ENCODE results near the gene AMBRA1.
"Not testable (repeated sequence)": the region's sequence is repeated elsewhere in the genome, so short reads cannot be mapped to it uniquely, and the experiment has no call there.

The AMBRA1 gene

GRCh38 chr11:46533396-46534100, 60.3 kb downstream of the AMBRA1 start:
- DNase-seq (ENCODE audit: low spot score): no peak

- DNase-seq (ENCODE audit: low spot score): no peak
Observed at GRCh38 chr11:46529928-46530574, 63.8 kb downstream of the AMBRA1 start.

- DNase-seq (ENCODE audit: low spot score): peak; percentile 80
Observed at GRCh38 chr11:46529095-46529905, 64.5 kb downstream of the AMBRA1 start.

DNA sequence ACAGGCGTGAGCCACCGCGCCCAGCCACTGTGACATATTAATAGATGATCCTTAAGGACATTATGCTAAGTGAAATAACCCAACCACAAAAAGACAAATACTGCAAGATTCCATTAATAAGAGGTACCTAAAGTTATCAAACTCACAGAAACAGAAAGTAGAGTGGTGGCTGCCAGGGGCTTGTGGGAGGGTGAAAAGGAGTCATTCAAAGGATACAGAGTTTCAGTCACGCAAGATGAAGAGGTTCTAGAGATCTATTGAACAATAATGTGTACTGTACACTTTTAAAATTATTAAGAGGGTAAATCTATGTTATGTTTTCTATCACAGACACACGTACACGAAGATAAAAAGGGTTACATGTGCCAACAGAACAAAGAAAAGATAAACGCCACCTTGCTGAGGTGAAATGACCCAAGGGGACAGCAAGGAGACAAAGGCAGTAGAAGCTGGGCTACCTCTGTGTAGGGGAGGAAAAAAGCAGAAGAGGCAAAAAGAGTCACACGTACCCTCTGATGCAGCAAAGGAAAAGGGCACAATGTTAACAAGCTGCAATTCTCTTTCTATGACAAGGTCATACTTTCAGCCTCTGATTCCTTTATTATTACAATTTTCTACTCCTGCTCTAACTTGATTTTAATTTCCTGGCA, 65.3 kb downstream of the AMBRA1 start:
- DNase-seq (ENCODE audit: low spot score): no peak

DNA sequence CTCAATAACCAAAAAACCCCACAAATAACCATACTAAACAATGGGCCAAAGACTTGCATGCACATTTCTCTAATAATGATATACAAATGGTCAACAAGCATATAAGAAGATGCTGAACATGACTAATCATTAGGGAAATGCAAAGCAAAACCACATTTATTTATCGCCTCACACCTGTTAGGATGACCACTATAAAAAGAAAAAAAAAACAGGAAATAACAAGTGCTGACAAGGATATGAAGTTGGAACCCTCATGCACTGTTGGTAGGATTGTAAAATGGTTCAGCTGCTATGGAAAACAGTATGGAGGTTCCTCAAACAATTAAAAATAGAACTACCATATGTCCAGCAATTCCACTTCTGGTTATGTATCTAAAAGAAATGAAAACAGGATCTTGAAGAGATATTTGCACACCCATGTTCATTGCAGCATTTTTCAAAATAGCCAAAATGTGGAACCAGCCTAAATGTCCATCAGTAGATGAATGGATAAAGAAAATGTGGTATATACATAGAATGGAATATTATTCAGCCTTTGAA, 66.2 kb downstream of the AMBRA1 start:
- DNase-seq (ENCODE audit: low spot score): no peak

DNA sequence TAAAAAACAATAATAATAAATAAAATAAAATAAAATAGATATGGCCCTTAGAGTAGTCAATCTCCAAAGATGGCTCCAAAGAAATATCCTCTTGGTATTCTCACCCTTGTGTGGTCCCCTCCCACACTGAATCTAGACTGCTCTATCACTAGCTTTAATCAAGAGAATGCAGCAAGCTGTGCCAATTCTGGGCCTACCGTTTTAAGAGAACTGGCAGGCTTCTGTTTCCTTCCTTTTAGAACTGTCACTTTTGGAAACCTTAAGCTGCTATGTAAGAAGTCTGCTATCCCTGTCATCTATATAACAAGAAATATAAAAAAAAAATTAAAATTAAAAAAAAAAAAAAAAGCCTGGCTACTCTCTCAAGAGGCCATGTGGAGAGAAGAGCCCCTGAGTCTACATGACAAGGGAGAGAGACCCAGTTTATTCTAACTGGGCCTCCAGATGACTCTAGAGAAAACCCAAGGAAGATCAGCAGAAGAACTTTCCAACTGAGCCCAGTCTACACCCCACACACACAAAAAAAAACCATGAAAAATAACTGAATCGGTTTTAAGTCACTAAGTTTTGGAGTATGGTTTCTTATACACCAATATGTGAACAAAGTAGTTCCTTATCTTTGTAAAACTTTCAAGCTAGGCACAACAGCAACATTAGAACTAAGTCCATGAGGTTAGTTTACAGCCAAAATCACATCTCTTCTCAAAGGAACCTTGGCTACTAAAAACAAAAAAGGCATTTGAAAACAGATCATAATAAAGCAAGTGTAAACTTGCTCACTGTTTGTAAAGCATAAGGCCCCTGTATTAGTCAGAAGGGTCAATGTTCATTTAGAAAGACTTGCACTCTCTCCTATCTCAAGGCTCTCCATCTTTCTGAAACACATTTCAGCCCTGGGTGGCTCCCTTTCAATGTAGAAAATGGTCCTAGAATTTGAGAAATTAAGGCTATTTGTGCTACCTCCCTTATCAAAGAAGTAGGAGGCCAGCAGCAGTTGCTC, 67.3 kb downstream of the AMBRA1 start:
- DNase-seq (ENCODE audit: low spot score): no peak

DNA sequence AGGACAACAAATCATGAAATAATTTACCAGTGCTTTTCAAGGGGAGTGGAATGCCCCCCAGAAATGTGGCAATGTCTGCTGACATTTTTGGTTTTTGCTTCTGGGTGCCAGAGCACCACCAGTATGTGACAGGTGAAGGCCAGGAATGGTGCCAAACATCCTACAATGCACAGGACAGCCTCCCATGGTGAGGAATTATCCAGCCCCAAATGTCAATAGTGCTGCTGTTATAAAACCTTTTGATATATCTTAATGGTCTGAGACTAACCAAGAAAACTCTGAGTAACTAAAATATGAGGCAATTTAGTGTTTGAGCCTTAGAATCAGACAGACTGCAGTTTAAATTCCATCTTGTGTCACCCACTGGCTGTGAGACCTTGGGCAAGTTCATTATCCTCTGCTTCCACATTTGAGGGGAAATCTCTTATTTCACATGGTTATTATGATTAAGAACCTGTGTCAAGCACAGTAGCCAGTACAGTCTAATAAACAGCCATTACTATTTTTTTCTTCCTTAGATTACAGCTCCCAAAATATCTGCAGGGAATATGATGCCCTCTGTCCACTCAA, 69.5 kb downstream of the AMBRA1 start:
- DNase-seq (ENCODE audit: low spot score): no peak

DNA sequence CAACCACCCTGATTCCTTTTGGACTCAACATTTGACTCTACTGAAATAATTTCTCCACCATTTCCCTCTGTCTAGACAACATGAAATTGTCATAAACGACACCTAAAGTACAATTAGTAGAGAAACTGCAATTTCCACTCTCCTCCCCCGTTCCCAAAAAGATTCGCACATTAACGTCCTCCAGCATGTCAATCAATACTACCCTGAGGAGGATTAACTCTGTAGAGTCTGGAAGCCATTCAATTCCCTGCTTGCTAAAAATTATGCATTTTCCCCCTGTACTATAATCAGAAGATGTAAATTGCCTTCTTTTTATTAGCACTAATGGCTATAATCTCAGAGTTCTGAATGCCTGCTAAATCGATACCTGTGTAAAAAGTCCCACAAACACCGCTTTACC, 70.5 kb downstream of the AMBRA1 start:
- no peak for DNase-seq (ENCODE audit: low spot score)

GRCh38 chr11:46522682-46523281, 71.0 kb downstream of the AMBRA1 start:
- no peak for DNase-seq (ENCODE audit: low spot score)

GRCh38 chr11:46521961-46522681, 71.7 kb downstream of the AMBRA1 start:
- no peak for DNase-seq (ENCODE audit: low spot score)

DNA sequence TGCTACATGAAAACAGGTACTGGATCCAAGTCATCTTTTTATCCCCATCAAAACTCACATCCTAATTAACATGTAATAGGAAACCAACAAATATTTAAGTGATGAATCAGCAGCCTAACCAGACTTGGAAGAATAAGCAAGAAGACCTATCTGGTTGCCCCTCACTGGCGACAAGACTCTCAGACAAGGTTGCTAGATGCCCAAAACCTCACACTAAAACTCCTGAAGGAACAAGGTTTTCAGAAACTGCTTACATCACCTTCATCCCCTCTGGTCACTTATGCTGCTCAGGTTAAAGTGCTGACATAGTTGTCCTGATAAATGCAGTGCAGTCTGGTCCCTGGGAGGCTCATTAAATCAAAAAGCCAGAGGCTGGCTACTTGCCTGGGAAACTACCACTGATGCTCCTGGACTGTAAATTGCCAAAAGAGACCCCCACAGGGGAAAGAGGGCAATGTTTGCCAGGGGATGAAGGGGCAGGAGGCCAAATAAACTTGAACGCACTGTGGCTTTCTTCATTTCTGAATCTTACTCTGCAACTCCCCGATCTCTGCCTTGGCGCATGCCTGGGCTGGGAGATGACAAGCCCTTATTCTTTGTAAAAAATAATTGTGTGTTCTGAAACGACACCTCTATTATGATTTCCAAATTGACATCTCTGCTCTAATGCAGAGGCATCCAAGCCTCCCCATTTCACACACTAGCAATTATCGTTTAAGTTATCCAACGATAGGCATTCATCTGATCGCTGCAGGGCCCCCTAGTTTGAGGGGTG, 72.7 kb downstream of the AMBRA1 start:
- no peak for DNase-seq (ENCODE audit: low spot score)

DNA sequence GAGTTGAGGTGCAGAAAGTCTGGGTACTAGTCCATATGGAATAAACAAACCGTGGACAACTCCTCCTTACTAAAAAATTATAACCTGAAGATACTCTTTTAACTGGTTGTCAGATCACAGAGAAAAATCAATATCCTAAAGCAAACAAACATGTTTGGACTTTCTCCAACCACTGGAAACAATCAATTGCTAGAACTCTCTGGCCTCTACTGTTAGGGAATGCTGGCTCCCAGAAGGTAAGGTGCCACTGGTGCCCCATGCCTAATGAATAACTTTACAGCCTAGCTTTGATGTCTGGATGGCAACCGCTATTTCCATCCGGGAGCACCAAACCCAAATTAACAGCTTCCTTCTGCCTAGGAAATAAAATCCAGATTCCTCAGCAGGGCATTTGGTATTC, 74.5 kb downstream of the AMBRA1 start:
- no peak for DNase-seq (ENCODE audit: low spot score)

DNA sequence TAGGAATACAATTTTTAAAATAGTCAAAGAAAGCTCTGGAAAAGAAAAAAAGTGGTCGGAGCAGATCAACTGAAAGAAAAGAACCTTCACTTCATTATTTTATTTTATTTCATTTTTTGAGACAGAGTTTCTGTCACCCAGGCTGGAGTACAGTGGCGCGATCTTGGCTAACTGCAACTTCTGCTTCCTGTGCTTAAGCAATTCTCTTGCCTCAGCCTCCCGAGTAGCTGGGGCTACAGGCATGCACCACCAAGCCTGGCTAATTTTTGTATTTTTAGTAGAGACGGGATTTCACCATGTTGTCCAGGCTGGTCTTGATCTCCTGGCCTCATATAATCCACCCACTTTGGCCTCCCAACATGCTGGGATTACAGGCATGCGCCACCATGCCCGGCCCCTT, 74.9 kb downstream of the AMBRA1 start:
- not testable (repeated sequence) for DNase-seq (ENCODE audit: low spot score)

DNA sequence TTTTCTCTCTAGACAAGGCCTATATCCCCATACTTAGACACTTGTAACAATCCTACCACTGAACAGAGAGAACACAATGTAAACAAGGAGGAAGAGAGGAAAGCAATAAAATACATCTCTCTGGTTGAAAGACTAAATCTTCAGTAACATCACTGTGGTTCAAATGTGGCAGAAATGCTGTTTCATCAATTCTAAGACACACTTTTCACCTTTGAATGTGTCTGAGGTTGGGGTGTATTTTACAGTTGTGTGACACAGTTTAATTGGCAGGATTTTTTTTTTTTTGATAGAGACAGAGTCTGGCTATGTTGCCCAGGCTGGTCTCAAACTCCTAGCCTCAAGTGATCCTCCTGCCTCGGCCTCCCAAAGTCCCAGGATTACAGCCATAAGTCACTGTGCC, 79.5 kb downstream of the AMBRA1 start:
- DNase-seq (ENCODE audit: low spot score): no peak

DNA sequence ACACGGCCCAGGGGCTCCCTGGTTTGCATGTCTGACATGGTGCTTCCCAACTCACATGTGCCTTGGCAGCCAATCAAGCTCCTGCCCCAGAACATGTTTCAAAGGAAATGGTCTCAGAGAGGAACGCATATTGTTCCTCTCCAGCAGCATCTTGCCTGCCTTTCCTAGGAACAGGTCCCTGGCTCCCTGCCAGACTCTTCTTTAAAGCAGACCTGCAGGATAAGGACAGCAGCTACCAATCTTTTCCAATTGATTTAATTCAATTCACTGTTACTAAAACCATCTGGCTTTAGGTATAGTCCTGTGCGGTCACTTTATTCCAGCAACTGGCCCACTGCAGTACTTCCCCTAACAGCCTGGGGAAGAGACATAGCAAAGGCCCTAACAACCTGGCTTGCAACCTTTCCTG, 79.9 kb downstream of the AMBRA1 start:
- DNase-seq (ENCODE audit: low spot score): no peak

- DNase-seq (ENCODE audit: low spot score): no peak
Observed at GRCh38 chr11:46512261-46512881, 81.5 kb downstream of the AMBRA1 start.

DNA sequence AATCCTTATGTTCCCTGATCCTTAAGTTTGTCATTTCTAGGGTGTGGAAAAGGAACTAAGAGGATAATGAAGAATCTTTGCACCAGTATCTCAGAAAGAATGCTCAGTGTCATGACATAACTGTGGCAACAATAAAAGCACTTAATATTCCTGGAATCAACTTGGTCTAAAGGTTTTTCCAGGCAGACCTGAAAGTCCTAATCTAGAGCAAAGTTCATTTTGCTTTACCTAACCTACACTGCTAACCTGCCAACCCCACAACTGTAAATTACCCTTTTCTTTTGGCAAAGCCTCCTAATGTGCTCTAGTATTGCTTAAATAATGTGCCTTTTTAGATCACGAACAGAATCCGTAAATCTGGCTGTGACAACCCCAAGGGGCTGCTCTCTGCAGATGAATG, 82.5 kb downstream of the AMBRA1 start:
- DNase-seq (ENCODE audit: low spot score): no peak

- no peak for DNase-seq (ENCODE audit: low spot score)
Observed at GRCh38 chr11:46508360-46508759, 85.5 kb downstream of the AMBRA1 start.

DNA sequence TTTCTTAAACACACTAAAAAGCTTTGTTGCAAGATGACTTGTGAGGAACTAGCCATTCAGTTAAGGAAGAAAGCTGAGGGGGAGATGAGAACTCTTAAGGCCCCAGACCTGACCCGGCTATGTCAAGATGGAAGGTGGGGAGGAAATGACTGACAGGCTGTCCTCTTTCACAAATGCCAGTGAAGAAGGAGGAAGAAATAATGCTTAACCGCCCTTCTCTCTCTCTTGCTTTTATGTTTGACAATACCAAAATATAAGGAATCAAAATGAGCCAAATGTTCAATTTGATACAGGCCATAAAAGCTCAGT, 87.4 kb downstream of the AMBRA1 start:
- DNase-seq (ENCODE audit: low spot score): no peak
